Stimulated activated CD4-positive, alpha-beta T cell treated with anti-CD3 and anti-CD28 coated beads, Interleukin-4, amount 100 ng/mL, for 4 hours (primary cell): ENCODE data around the gene C19orf44.
"Not testable (repeated sequence)": the region's sequence is repeated elsewhere in the genome, so short reads cannot be mapped to it uniquely, and the experiment has no call there.

Source experiments
- DNase-seq, 2 experiments: peaks; one replicate each; pipeline ENCODE4 v3.0.0-alpha.2; 2020

Gene C19orf44

GRCh38 chr19:16541526-16542044 is 45.4 kb downstream of the C19orf44 start:
- no peak for DNase-seq

GRCh38 chr19:16542045-16542909 is 46.1 kb downstream of the C19orf44 start, which contains the start of gene CHERP:
CHERP (minus strand) TSS chr19:16542437; CDS start chr19:16542378, 59 bp downstream.
- peak; percentile 92 for DNase-seq

DNA sequence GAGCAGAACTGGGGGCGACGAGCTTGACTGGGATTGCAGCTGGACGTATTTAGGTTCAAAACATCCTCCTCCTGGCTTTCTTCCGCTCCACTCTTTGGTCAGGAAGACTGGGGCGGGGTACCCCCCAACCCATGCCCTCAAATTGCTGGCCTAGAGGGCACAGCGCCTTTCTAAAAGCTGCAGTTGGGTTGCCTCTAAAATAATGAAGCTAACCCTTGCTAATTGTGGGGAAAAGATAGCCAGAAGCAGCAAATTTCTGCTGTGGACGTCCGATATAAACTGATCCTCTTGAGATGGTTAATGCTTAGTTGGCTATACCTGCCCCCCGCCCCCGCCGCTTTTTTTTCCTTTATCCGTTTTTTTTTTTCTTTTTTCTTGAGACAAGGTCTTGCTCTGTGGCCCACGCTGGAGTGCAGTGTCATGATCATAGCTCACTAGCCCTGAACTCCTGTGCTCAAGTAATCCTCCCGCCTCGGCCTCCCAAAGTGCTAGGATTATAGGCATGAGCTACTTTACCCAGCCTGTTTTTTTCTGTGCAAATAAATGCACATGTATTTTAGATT is 46.8 kb downstream of the C19orf44 start:
- no peak for DNase-seq

DNA sequence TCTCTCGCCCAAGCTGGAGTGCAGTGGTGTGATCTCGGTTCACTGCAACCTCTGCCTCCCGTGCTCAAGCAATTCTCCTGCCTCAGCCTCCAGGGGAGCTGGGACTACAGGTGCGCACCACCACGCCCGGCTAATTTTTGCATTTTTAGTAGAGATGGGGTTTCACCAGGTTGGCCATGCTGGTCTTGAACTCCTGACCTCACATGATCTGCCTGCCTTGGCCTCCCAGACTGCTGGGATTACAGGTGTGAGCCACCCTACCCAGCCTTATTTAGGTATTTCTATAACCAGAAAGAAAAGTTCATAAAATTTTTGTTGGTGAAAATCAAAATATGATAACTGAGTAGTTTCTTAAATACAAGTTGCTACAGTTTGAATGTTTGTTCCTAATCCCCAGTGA is 47.5 kb downstream of the C19orf44 start:
- not testable (repeated sequence) for DNase-seq

GRCh38 chr19:16544473-16545231 is 48.5 kb downstream of the C19orf44 start:
- DNase-seq, result no peak

GRCh38 chr19:16548956-16549355 is 52.8 kb downstream of the C19orf44 start:
- DNase-seq, result no peak

DNA sequence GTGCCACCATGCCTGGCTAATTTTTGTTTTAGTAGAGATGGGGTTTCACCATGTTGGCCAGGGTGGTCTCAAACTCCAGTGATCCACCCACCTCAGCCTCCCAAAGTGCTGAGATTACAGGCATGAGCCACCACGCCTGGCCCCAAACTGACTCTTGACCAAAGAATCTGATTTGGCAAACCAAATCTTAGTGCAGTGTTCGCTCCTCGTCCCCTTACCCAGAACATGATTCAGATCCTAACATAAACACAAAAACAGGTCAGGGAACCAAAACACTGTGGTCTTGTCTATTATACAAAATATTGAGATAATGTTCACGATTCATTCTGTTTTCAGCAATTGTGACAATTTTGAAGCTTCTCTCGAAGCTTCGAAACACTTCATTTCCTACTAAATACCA is 55.7 kb downstream of the C19orf44 start:
- DNase-seq, result not testable (repeated sequence)

DNA sequence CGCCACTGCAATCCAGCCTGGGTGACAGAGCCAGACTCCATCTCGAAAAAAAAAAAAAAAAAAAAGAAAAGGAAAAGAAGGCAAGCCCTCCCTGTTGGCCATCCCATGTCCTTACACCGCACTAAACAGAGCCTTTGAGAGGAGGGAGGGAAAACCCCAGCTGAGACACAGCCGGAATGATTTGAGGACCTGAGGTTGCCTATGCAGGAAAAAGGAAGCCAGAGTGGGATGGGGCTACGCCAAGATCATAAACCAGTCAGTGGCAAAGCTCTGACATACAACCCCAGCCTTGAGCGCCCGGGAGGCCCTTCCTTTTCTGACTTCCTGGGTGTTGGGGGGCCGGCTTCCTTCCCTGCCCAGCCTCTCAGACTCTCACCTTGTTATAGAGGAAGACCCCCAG is 58.6 kb downstream of the C19orf44 start:
- no peak for DNase-seq

- no peak for DNase-seq
Measured at GRCh38 chr19:16559780-16560276, 63.6 kb downstream of the C19orf44 start.

DNA sequence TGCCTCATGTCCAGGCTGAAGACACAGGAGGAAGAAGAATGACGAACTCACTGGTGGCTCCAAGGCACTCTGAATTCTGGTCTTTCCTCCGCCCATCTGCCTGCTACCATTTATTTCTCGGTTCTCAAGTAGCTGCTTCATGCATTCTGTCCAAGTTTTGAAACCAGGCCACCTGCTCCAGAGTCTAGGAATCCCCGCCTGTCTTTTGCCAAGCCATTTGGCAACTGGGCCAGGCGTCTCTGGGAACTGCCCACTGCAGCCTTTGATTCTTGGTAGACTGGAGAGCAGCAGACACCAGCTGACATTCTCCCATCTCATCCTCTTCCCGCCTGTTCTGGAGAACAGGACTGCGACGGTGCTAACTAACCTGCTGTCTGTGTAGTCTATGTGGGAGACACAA is 65.2 kb downstream of the C19orf44 start:
- DNase-seq, result no peak

DNA sequence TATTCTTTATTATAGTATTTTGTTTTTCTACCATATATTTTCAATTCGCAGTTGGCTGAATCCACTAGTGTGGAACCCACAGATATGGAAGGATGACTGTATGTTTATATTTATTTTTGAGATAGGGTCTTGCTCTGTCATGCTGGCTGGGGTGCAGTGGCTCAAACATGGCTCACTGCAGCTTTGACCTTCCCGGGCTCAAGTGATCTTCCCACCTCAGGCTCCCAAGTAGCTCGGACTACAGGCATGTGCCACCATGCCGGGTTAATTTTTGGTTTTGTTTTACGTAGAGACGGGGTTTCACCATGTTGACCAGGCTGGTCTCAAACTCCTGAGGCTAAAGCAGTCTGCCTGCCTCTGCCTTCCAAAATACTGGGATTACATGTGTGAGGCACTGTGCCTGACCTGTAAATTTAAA is 66.4 kb downstream of the C19orf44 start:
- DNase-seq, result no peak

- DNase-seq, result no peak
Measured at GRCh38 chr19:16564842-16565241, 68.6 kb downstream of the C19orf44 start.

GRCh38 chr19:16566161-16566560 is 70.0 kb downstream of the C19orf44 start:
- DNase-seq, result peak in 1 of 2 experiments; percentile 75

DNA sequence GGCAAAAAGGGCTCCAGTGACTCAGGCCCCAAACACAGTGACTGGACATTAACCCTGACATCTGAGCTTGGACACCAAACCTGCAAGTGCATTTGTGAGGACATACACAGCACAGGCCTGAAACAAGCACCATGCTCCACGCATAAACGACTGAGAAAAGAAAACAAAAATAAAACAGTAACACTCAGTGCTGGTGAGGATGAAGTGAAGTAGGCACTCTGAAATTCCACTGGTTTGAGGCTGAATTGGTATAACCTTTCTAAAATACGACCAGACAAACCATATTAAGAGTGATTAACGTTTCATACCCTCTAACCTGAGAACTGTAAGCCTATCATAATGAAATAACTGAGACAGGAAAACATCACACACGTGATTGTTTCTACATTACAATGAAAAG is 70.5 kb downstream of the C19orf44 start:
- DNase-seq, result no peak

DNA sequence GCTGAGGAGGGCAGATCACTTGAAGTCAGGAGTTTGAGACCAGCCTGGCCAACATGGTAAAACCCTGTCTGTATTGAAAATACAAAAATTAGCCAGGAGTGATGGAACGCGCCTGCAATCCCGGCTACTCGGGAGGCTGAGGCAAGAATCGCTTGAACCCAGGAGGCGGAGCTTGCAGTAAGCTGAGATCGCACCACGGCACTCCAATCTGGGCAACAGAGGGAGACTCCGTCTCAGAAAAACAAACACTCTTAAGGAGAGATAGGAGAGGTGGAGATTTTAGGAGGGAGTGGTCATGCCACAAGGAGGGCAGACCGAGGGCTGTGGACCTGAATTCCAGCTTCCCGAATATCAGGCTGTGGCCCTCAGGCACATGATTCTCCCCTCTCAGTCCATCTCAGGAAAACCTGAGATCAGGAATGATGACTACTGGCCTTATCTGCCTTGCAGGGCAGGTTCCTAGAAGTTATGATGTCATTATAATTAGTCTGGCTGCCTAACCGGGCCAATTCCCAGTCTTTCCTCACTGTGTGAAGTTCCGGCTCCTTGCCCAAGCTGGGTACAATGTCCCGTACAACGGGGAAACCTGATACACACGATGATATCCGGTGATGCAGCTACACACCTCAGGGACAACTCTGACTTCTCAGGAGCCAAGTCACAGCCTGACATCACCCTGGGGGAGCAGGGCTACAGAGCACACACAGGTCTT is 73.6 kb downstream of the C19orf44 start:
- no peak for DNase-seq
